CD4-positive, alpha-beta T cell treated with Interferon alpha-2 for 1 hour (primary cell): ENCODE data around the gene IFITM1.

Source experiments
- DNase-seq, 2 donors: peaks; one replicate each; pipeline ENCODE4 v3.0.0-alpha.2; 2020 to 2022

Gene IFITM1

GRCh38 chr11:294780-295179 is 19.1 kb upstream of the IFITM1 start:
- DNase-seq, result no peak

GRCh38 chr11:295351-296170 is 18.3 kb upstream of the IFITM1 start:
- DNase-seq, result no peak

- DNase-seq, result no peak
These were observed 17.4 kb upstream of the IFITM1 start for GRCh38 chr11:296171-297050.

- no peak for DNase-seq
These were observed 16.7 kb upstream of the IFITM1 start for GRCh38 chr11:297051-297585.

GRCh38 chr11:297586-298405 is 16.0 kb upstream of the IFITM1 start:
- peak in 1 of 2 donors; percentile 62 for DNase-seq

GRCh38 chr11:298406-299065 is 15.3 kb upstream of the IFITM1 start:
- no peak for DNase-seq

GRCh38 chr11:299081-299891 is 14.6 kb upstream of the IFITM1 start, which contains the start of gene IFITM5:
TSS of gene IFITM5 (minus strand) at chr11:299526. CDS start at chr11:299490, 36 bp downstream.
- no peak for DNase-seq

GRCh38 chr11:299951-300735 is 13.7 kb upstream of the IFITM1 start:
- no peak for DNase-seq

- no peak for DNase-seq
These were observed 10.5 kb upstream of the IFITM1 start for GRCh38 chr11:303363-303762.

- DNase-seq, result no peak
These were observed 9.8 kb upstream of the IFITM1 start for GRCh38 chr11:304061-304506.

GRCh38 chr11:304915-305843 is 8.7 kb upstream of the IFITM1 start:
- peak; percentile 69 to 81 for DNase-seq

- DNase-seq, result no peak
These were observed 8.0 kb upstream of the IFITM1 start for GRCh38 chr11:305844-306211.

GRCh38 chr11:306645-307371 is 7.0 kb upstream of the IFITM1 start:
- DNase-seq, result no peak

GRCh38 chr11:307766-308708 is 5.8 kb upstream of the IFITM1 start, which contains the start of gene IFITM2:
TSS of gene IFITM2 (plus strand) at chr11:307816. CDS start at chr11:308193, 377 bp downstream.
- peak; percentile 73 to 76 for DNase-seq

GRCh38 chr11:308740-309665 is 4.8 kb upstream of the IFITM1 start:
- peak in 1 of 2 donors; percentile 68 for DNase-seq
